Astrocyte (in vitro differentiated cells and primary cell): ENCODE measurements around the gene PTPRN2. TPM values are rescaled to one million over a fixed set of nuclear protein-coding genes. Genes with fewer than 3 reads are reported as not detected.

ENCODE experiments used
- DNase-seq: peaks from one replicate; pipeline ENCODE4 v3.0.0-alpha.2; 2010; ENCODE audit warnings: low read depth
- FAIRE-seq: peaks from 2 replicates; lab custom pipeline; 2011; peaks lifted over from hg19 to GRCh38; lab: Jason Lieb, UNC
- H2AFZ ChIP-seq: 2 replicates; pipeline ENCODE4 v1.6.0; 2012; ENCODE audit warnings: low read depth, low read length, inconsistent platforms
- H3K27ac ChIP-seq: 2 replicates; pipeline ENCODE4 v1.5.1; 2011; ENCODE audit warnings: low read depth, low read length, inconsistent platforms
- H3K27me3 ChIP-seq: 2 replicates; pipeline ENCODE4 v1.6.0; 2011; ENCODE audit warnings: low read length, inconsistent platforms; ENCODE audit not compliant: insufficient read depth
- H3K36me3 ChIP-seq: 2 replicates; pipeline ENCODE4 v1.5.1; 2011; ENCODE audit warnings: low read length, inconsistent platforms; ENCODE audit not compliant: insufficient read depth
- H3K4me1 ChIP-seq: 2 replicates; pipeline ENCODE4 v1.5.1; 2011; ENCODE audit warnings: low read length, inconsistent platforms; ENCODE audit not compliant: insufficient read depth
- H3K4me2 ChIP-seq: 2 replicates; pipeline ENCODE4 v1.6.0; 2012; ENCODE audit warnings: low read length, inconsistent platforms
- H3K4me3 ChIP-seq: 2 replicates; pipeline ENCODE4 v1.5.1; 2011; ENCODE audit warnings: low read depth, mild to moderate bottlenecking, low read length, inconsistent platforms; ENCODE audit not compliant: insufficient read depth
- H3K79me2 ChIP-seq: 2 replicates; pipeline ENCODE4 v1.6.0; 2012; ENCODE audit warnings: mild to moderate bottlenecking, low read length, inconsistent platforms; ENCODE audit not compliant: insufficient read depth
- H3K9ac ChIP-seq: 2 replicates; pipeline ENCODE4 v1.6.0; 2012; ENCODE audit warnings: mild to moderate bottlenecking, low read length, inconsistent platforms
- H3K9me3 ChIP-seq: 2 replicates; pipeline ENCODE4 v1.5.1; 2012; ENCODE audit warnings: low read depth, mild to moderate bottlenecking, low read length, inconsistent platforms; ENCODE audit not compliant: insufficient read depth
- H4K20me1 ChIP-seq: 2 replicates; pipeline ENCODE4 v1.6.0; 2012; ENCODE audit warnings: low read length, inconsistent platforms; ENCODE audit not compliant: insufficient read depth
- H3K27ac Mint-ChIP-seq: one replicate; pipeline ENCODE4 v1.8.0; 2021; ENCODE audit warnings: mild to moderate bottlenecking, mixed read lengths; ENCODE audit not compliant: unreplicated experiment
- H3K27me3 Mint-ChIP-seq: one replicate; pipeline ENCODE4 v1.8.0; 2021; ENCODE audit warnings: low read depth, mixed read lengths; ENCODE audit not compliant: unreplicated experiment
- H3K36me3 Mint-ChIP-seq: one replicate; pipeline ENCODE4 v1.8.0; 2021; ENCODE audit warnings: low read depth, mixed read lengths; ENCODE audit not compliant: unreplicated experiment
- H3K4me1 Mint-ChIP-seq: one replicate; pipeline ENCODE4 v1.8.0; 2021; ENCODE audit warnings: low read depth, mixed read lengths; ENCODE audit not compliant: unreplicated experiment
- H3K4me3 Mint-ChIP-seq: one replicate; pipeline ENCODE4 v1.8.0; 2021; ENCODE audit warnings: mild to moderate bottlenecking, moderate library complexity, mixed read lengths; ENCODE audit not compliant: unreplicated experiment
- H3K9me3 Mint-ChIP-seq: one replicate; pipeline ENCODE4 v1.8.0; 2021; ENCODE audit warnings: mild to moderate bottlenecking, mixed read lengths; ENCODE audit not compliant: unreplicated experiment
- EZH2 ChIP-seq: IDR thresholded peaks from 2 replicates; pipeline ENCODE4 v1.6.1; 2012; ENCODE audit warnings: mild to moderate bottlenecking, low read length, inconsistent platforms; ENCODE audit not compliant: insufficient read depth
- total RNA-seq: library from RNA; stranded (reverse); gene quantifications from 2 replicates; pipeline ENCODE4 v1.2.1, GENCODE V29; 2021
- TF ChIP-seq, protein P1 (sequence below): IDR thresholded peaks from 2 replicates; pipeline ENCODE4 v1.5.1; 2011; ENCODE audit warnings: low read depth, mild to moderate bottlenecking, inconsistent platforms, low read length, moderate library complexity; ENCODE audit not compliant: insufficient read depth

The PTPRN2 gene
- total RNA-seq, 1 donor from 2014 or later = 0.09 TPM

DNA sequence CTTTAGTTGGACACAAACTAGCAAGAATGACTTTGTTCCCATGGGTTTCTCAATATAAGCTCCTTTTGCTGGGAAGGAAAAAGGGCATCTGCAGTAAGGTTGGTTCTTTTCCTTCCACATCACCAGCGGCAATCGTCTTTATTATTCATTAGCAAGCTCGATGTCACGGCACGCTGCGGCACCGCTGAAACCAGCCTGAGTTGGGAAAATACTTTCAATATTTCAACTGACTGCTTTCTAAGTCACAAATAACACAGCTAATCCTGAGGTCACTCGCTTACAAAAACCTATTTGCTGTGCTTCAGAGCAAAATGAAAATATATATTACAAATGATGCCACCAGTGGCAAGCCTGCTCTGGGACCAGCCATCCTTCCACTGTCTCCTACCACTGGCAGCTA is 665.0 kb downstream of the PTPRN2 start:
- Histone ChIP-seq H4K20me1 (no peaks in the 10 kb centered on the region), H3K79me2 (no peaks in the 10 kb centered on the region), H3K27me3 (no peaks in the 10 kb centered on the region), H3K4me1 (no peaks in the 10 kb centered on the region), H3K36me3 (no peaks in the 10 kb centered on the region), H2AFZ (no peak overlapping the region), H3K4me2 (no peak overlapping the region), H3K4me3 (no peak overlapping the region), H3K27ac (no peak overlapping the region), H3K9ac (no peak overlapping the region), H3K9me3 (no peaks in the 10 kb centered on the region)
- Mint-ChIP-seq H3K36me3 (no peaks in the 10 kb centered on the region), H3K27ac (no peak overlapping the region), H3K4me3 (no peak overlapping the region), H3K27me3 (no peaks in the 10 kb centered on the region), H3K4me1 (no peaks in the 10 kb centered on the region), H3K9me3 (peaks cover 20% of the 10 kb centered on the region)
- FAIRE-seq = no peak
- DNase-seq = no peak
- TF ChIP-seq, protein P1, sequence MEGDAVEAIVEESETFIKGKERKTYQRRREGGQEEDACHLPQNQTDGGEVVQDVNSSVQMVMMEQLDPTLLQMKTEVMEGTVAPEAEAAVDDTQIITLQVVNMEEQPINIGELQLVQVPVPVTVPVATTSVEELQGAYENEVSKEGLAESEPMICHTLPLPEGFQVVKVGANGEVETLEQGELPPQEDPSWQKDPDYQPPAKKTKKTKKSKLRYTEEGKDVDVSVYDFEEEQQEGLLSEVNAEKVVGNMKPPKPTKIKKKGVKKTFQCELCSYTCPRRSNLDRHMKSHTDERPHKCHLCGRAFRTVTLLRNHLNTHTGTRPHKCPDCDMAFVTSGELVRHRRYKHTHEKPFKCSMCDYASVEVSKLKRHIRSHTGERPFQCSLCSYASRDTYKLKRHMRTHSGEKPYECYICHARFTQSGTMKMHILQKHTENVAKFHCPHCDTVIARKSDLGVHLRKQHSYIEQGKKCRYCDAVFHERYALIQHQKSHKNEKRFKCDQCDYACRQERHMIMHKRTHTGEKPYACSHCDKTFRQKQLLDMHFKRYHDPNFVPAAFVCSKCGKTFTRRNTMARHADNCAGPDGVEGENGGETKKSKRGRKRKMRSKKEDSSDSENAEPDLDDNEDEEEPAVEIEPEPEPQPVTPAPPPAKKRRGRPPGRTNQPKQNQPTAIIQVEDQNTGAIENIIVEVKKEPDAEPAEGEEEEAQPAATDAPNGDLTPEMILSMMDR = no peak
- no peak for TF ChIP-seq EZH2

DNA sequence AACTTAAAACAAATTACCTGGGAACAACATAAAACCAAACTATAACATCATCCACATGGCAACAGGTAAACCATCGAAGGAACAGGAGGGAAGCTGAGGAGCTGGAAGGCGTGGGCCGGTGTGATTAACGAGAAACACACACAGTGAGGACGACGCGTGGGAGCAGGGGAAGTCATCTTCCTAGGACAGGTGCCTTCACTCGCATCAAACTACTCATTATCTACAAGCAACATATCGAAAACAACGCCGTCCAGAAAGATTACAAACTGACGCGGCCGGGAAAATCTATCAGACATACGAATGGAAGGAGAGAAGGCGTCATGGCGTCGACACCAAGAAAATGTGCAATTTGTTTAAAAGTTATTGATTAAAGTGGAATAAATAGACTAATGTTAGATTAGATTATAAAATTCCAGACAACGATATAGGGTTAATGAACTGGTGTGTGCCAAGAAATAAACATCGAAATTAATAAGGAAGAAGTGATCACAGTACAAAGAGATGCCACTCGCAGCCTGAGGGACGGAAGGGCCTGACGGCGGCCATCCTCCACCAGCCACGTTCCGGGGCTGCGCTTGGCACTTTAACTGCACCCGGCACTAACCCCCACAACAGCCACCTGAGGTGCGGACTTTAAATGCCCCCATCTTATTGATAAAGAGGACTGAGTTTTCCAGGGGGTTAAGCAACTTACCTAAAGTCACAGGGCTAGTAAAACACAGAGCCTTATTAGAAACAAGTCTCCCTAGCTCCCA is 669.1 kb downstream of the PTPRN2 start:
- no peaks in the 10 kb centered on the region for H3K9me3 ChIP-seq
- no peaks in the 10 kb centered on the region for H3K79me2 ChIP-seq
- Mint-ChIP-seq H3K9me3 (peaks cover 21% of the 10 kb centered on the region), H3K4me3 (no peak overlapping the region), H3K4me1 (no peaks in the 10 kb centered on the region), H3K27me3 (no peaks in the 10 kb centered on the region), H3K36me3 (no peaks in the 10 kb centered on the region), H3K27ac (no peak overlapping the region)
- no peaks in the 10 kb centered on the region for H3K27me3 ChIP-seq
- H3K4me3 ChIP-seq = no peak overlapping the region
- no peak overlapping the region for H3K9ac ChIP-seq
- H4K20me1 ChIP-seq = no peaks in the 10 kb centered on the region
- H2AFZ ChIP-seq = no peak overlapping the region
- H3K27ac ChIP-seq = no peak overlapping the region
- DNase-seq (no peak), FAIRE-seq (no peak)
- H3K4me1 ChIP-seq = no peaks in the 10 kb centered on the region
- H3K36me3 ChIP-seq = no peaks in the 10 kb centered on the region
- TF ChIP-seq, protein P1 = no peak
- TF ChIP-seq EZH2 = no peak
- no peak overlapping the region for H3K4me2 ChIP-seq
